Daoy (cell line): ENCODE results near the gene ZNF784. TPM values are rescaled to one million over a fixed set of nuclear protein-coding genes. Genes with fewer than 3 reads are reported as not detected.

Experiments used
- DNase-seq: peaks from one replicate; pipeline ENCODE4 v3.0.0-alpha.2; 2015; ENCODE audit warnings: low read depth
- total RNA-seq: library from RNA; depleted of rRNA; stranded (reverse); fragments of >200 nt; shearing (Covaris generic); gene quantifications from 2 replicates; pipeline ENCODE4 v1.2.3, GENCODE V29; 2014

The ZNF784 gene
- total RNA-seq, 1 experiment from 2014 or later, result 5.8 TPM

- no peak for DNase-seq
Measured at GRCh38 chr19:55656552-55656951, 32.2 kb upstream of the ZNF784 start.

- DNase-seq, result no peak
Measured at GRCh38 chr19:55655648-55656040, 31.3 kb upstream of the ZNF784 start.

- DNase-seq, result peak; percentile 95
Measured at GRCh38 chr19:55654868-55655647, 30.7 kb upstream of the ZNF784 start, which contains the start of gene U2AF2. TSS of gene U2AF2 (plus strand) at chr19:55655035. CDS start at chr19:55655105, 70 bp downstream.

GRCh38 chr19:55654323-55654867, 30.0 kb upstream of the ZNF784 start:
- DNase-seq, result peak; percentile 99

GRCh38 chr19:55653651-55654322, 29.4 kb upstream of the ZNF784 start:
- peak; percentile 99 for DNase-seq

- no peak for DNase-seq
Measured at GRCh38 chr19:55652311-55653128, 28.2 kb upstream of the ZNF784 start.

GRCh38 chr19:55651236-55651635, 26.9 kb upstream of the ZNF784 start:
- DNase-seq, result no peak

- no peak for DNase-seq
Measured at GRCh38 chr19:55650602-55651230, 26.4 kb upstream of the ZNF784 start.

- DNase-seq, result no peak
Measured at GRCh38 chr19:55650126-55650557, 25.8 kb upstream of the ZNF784 start.

GRCh38 chr19:55649268-55650125, 25.1 kb upstream of the ZNF784 start:
- DNase-seq, result no peak

- DNase-seq, result no peak
Measured at GRCh38 chr19:55648585-55649267, 24.4 kb upstream of the ZNF784 start.

- DNase-seq, result peak; percentile 83
Measured at GRCh38 chr19:55647732-55648584, 23.6 kb upstream of the ZNF784 start, which contains the start of gene CCDC106. TSS of gene CCDC106 (plus strand) at chr19:55648212. CDS start at chr19:55649047, 835 bp downstream.

GRCh38 chr19:55646889-55647731, 22.7 kb upstream of the ZNF784 start:
- DNase-seq, result no peak

- DNase-seq, result no peak
Measured at GRCh38 chr19:55645512-55645881, 21.1 kb upstream of the ZNF784 start.

- no peak for DNase-seq
Measured at GRCh38 chr19:55644842-55645511, 20.6 kb upstream of the ZNF784 start.

- no peak for DNase-seq
Measured at GRCh38 chr19:55644191-55644833, 19.9 kb upstream of the ZNF784 start.

- no peak for DNase-seq
Measured at GRCh38 chr19:55643887-55644176, 19.5 kb upstream of the ZNF784 start.
